AG09319 (cell line): ENCODE measurements around the gene TMEM45B.
"Not testable (repeated sequence)": the region's sequence is repeated elsewhere in the genome, so short reads cannot be mapped to it uniquely, and the experiment has no call there.

Source experiments
- DNase-seq: peaks from one replicate; pipeline ENCODE4 v3.0.0-alpha.2; 2010; ENCODE audit warnings: low read depth; ENCODE audit errors: extremely low read depth
- TF ChIP-seq, protein P1 (sequence below): IDR thresholded peaks from 2 replicates; pipeline ENCODE4 v1.5.1; 2011; ENCODE audit warnings: low read depth, mild to moderate bottlenecking, inconsistent platforms, low read length, moderate library complexity

The TMEM45B gene

DNA sequence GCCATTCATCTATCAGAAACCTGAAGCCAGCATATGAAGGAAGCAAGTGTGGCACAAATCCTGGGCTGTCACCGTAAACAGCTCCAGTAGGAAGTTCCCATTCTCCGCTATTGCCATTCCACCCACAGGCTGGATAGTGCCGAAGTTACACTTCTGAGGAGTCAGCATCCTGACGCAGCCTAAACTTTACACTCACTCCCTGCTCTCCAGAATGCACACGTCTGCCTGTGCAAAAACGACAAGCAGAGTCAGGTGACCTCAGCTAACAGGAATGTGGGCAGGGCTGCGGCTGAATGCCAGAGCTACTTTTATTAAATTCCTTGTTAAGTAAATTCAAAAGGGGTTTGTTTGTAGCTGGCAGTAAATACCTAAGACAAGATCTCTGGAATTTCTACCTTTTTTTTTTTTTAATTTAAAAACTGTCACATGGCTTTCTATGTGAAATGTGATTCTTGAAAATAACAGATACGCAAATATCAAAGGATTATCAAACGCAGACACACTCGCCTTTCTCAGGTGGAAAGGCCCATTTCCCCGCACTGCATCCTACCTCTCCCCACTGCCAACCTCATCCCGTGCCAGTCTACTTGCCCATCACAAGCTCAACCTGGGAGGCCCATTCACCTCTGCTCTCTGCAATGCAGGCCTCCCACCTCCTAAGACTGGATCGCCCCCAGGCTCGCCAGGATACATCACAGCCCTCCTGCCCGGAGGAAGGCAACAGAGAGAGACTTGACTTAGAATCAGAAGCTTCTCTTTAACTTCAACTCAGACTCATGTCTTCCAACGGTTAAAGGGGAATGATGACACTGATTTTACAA, 46.3 kb downstream of the TMEM45B start:
- DNase-seq: peak; percentile 53

DNA sequence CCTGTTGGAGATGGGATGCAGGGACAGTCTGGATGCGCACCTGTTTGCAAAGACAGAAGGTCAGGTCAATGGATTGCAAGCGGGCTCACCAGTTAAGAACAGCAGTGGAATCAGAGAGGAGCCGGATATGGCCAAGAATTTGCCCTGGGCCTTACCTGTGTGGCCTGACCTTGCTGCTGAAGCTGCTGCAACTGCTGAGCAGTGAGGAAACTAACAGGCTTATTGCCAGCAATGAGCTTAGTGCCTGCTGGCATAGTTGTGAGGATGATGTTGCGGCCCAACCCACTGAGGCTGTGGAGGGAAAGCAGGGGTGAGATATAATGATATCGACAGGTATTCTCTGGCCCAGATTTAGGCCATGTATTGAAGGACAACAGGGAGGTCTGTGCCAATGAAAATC, 49.2 kb downstream of the TMEM45B start:
- TF ChIP-seq, protein P1, sequence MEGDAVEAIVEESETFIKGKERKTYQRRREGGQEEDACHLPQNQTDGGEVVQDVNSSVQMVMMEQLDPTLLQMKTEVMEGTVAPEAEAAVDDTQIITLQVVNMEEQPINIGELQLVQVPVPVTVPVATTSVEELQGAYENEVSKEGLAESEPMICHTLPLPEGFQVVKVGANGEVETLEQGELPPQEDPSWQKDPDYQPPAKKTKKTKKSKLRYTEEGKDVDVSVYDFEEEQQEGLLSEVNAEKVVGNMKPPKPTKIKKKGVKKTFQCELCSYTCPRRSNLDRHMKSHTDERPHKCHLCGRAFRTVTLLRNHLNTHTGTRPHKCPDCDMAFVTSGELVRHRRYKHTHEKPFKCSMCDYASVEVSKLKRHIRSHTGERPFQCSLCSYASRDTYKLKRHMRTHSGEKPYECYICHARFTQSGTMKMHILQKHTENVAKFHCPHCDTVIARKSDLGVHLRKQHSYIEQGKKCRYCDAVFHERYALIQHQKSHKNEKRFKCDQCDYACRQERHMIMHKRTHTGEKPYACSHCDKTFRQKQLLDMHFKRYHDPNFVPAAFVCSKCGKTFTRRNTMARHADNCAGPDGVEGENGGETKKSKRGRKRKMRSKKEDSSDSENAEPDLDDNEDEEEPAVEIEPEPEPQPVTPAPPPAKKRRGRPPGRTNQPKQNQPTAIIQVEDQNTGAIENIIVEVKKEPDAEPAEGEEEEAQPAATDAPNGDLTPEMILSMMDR: no peak
- no peak for DNase-seq

More for the DNA sequence above, 46.3 kb downstream of the TMEM45B start:
- TF ChIP-seq, protein P1: no peak

DNA sequence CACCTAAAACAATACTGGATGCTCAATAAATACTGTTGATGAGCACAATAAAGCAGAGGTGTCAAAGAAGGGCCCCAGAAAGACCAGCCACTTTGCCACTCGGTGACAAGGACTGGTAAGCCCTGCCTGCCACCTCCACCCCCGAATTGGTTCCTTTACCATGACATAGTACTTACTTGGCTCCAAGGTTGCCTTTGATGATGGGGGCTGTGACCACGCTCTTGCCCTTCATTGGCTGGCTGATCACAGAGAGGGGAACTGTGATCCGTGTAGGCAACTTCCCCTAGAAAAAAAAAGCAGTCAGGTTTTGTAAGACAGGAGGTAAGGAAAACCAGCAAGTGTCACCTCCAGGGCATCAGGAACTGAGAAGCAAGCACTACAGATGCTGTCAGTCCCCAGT, 50.1 kb downstream of the TMEM45B start:
- no peak for DNase-seq
- TF ChIP-seq, protein P1: no peak

DNA sequence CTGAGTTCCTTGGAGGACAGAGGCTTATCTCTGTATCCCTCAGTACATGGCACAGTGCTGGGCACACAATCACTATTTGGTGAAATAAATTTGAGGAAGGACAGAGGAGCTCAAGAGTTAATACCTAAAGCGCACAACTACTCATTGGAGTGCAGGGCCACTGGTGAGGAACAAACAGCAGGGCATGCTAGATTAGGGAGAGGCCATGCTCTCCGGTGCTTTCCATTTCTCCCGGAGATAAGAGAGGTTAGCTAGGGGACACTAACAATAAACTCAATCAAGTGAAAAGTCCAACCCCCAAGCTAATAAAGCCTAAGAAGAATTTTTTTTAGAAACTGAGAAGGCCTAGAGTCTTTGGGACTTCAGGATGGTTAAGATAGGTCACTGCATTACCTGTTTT, 50.7 kb downstream of the TMEM45B start:
- no peak for DNase-seq
- TF ChIP-seq, protein P1: no peak

DNA sequence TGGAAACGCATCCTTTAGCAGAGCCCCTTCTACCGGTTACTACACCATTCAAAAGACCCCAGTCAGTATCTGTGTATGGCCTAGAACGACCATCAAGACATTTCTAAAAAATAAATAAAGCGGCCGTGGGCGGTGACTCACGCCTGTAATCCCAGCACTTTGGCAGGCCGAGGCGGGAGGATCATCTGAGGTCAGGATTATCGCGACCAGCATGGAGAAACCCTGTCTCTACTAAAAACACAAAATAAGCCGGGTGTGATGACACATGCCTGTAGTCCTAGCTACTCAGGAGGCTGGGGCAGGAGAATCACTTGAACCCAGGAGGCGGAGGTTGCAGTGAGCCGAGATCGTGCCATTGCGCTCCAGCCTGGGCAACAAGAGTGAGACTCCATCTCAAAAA, 53.0 kb downstream of the TMEM45B start:
- not testable (repeated sequence) for DNase-seq

DNA sequence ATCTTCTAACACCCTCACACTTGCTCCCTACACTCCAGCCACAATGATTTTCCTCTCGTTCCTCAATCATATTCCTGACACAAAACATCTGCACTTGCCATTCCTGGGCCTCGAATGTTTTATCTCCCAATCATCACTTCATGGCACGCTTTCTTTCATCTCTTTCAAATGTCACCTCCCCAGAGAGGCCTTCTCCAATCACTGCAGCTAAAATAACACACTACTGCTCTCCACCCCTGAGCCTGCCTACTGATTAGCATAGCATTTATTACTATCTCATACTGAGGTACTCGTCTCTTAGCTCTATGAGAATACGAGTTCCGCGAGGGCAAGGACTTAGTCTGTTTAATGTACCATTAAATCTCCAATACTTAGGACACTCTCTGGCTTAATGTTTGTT, 56.3 kb downstream of the TMEM45B start:
- TF ChIP-seq, protein P1: no peak
- DNase-seq: no peak

DNA sequence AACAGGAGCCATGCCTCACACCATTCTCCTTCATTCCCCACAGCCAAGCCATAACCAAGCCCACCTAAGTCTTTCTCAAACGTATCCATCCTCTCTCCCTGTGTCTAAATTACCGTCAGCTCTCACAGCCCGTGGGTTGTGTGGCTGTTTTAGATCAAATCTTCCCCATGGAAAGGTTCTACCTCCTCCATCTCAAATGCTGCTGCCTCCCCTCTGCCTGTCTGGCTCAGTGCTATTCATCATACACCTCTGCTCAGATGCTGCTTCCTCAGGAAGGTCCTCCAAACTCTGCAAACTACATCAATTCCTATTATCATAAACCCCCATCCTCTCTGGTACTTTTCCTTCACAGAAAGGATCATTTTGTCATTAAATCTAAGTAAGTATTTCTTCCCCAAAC, 64.7 kb downstream of the TMEM45B start:
- no peak for DNase-seq
- TF ChIP-seq, protein P1: no peak
